OCI-LY3 (cell line): ENCODE results near the gene KRT33A.

ENCODE experiments used
- CTCF ChIP-seq: fragments of 200-600, 300-600 bp; sonication (generic); IDR thresholded peaks from 2 replicates; pipeline ENCODE4 v1.5.1; 2014; ENCODE audit warnings: antibody characterized with exemption, low read length, low read depth
- EZH2phosphoT487 ChIP-seq: fragments of 200-600 bp; shearing (Covaris generic); IDR thresholded peaks from 2 replicates; pipeline ENCODE4 v1.6.1; 2018; ENCODE audit warnings: antibody characterized with exemption, mixed run types, low read depth

- TF ChIP-seq CTCF: no peak
- TF ChIP-seq EZH2phosphoT487: no peak
Measured at GRCh38 chr17:41392278-41392677, 41.6 kb upstream of the KRT33A start.
